H1 (cell line): ENCODE data around the gene TIMM29. TPM values are rescaled to one million over a fixed set of nuclear protein-coding genes. Genes with fewer than 3 reads are reported as not detected.

ENCODE experiments used
- CTCF ChIA-PET: fragments of 300-600 bp; sonication (Branson Sonifier 250); formaldehyde crosslinking; loops from one replicate; lab custom pipeline; 2021; ENCODE audit not compliant: partially characterized antibody; lab: Charles Lee
- POLR2A ChIA-PET: fragments of 300-600 bp; sonication (Branson Sonifier 250); formaldehyde crosslinking; loops from one replicate; lab custom pipeline; 2021; ENCODE audit warnings: inconsistent platforms; ENCODE audit not compliant: partially characterized antibody; lab: Charles Lee
- DNase-seq, 2 experiments: peaks; one replicate each; pipeline versions ENCODE4 v3.0.0 to v3.0.0-alpha.2; 2010 to 2022; ENCODE audit warnings: low spot score in 2 of 2, low read depth in 1 of 2, mixed read lengths in 1 of 2
- FAIRE-seq: peaks from 2 replicates; lab custom pipeline; 2011; peaks lifted over from hg19 to GRCh38; lab: Jason Lieb, UNC
- H2AFZ ChIP-seq: 2 replicates; pipeline ENCODE4 v1.8.1; 2012; ENCODE audit warnings: low read length, inconsistent platforms
- H2AK5ac ChIP-seq: 2 replicates; pipeline ENCODE4 v1.6.1; 2013; ENCODE audit warnings: low read depth, low read length
- H2BK120ac ChIP-seq: replicated peaks from 2 replicates; pipeline ENCODE3; 2013; ENCODE audit warnings: low read depth, low read length, inconsistent platforms
- H2BK12ac ChIP-seq: 2 replicates; pipeline ENCODE4 v1.6.1; 2013; ENCODE audit warnings: low read depth, low read length
- H2BK15ac ChIP-seq: 2 replicates; pipeline ENCODE4 v1.6.1; 2013; ENCODE audit warnings: low read length
- H2BK20ac ChIP-seq: 2 replicates; pipeline ENCODE4 v1.6.1; 2013; ENCODE audit warnings: low read length
- H2BK5ac ChIP-seq: 2 replicates; pipeline ENCODE4 v1.6.1; 2013; ENCODE audit warnings: low read depth, low read length
- H3K14ac ChIP-seq: 2 replicates; pipeline ENCODE4 v1.6.1; 2013; ENCODE audit warnings: inconsistent platforms; ENCODE audit not compliant: insufficient read length
- H3K18ac ChIP-seq: 2 replicates; pipeline ENCODE4 v1.6.1; 2013; ENCODE audit warnings: low read length; ENCODE audit errors: extremely low read depth
- H3K23ac ChIP-seq: 2 replicates; pipeline ENCODE4 v1.6.1; 2013; ENCODE audit warnings: inconsistent platforms; ENCODE audit not compliant: insufficient read length
- H3K23me2 ChIP-seq: 2 replicates; pipeline ENCODE4 v1.6.1; 2013; ENCODE audit warnings: low read depth, low read length
- H3K27ac ChIP-seq: 2 replicates; pipeline ENCODE4 v1.6.1; 2011; ENCODE audit warnings: low read depth, low read length, inconsistent platforms
- H3K27me3 ChIP-seq, 4 experiments: replicated peaks in 1 of 4; 1 replicate in 1 of 4; 2 replicates in 3 of 4; pipeline versions ENCODE4 v1.6.1 to v1.8.1; 2011 to 2013; ENCODE audit warnings: low read length in 3 of 4, mild to moderate bottlenecking in 3 of 4, inconsistent platforms in 2 of 4, mixed read lengths in 2 of 4, moderate library complexity in 1 of 4; ENCODE audit not compliant: control insufficient read depth in 3 of 4, insufficient read depth in 3 of 4; ENCODE audit errors: extremely low read depth in 1 of 4
- H3K36me3 ChIP-seq, 4 experiments: 2 replicates each; pipeline versions ENCODE4 v1.6.1 to v1.8.1; 2011 to 2013; ENCODE audit warnings: mild to moderate bottlenecking in 4 of 4, low read length in 3 of 4, moderate library complexity in 2 of 4, control low read depth in 1 of 4, inconsistent platforms in 1 of 4; ENCODE audit not compliant: insufficient read depth in 4 of 4, control insufficient read depth in 2 of 4
- H3K4ac ChIP-seq: replicated peaks from 2 replicates; pipeline ENCODE3; 2013; ENCODE audit warnings: low read length, low read depth, mixed read lengths, inconsistent platforms; ENCODE audit not compliant: insufficient read length
- H3K4me1 ChIP-seq, 4 experiments: replicated peaks in 1 of 4; 1 replicate in 1 of 4; 2 replicates in 3 of 4; pipeline versions ENCODE4 v1.6.1 to v1.8.1; 2011 to 2013; ENCODE audit warnings: low read length in 3 of 4, inconsistent platforms in 2 of 4, mixed read lengths in 1 of 4; ENCODE audit not compliant: insufficient read depth in 4 of 4, control insufficient read depth in 3 of 4
- H3K4me2 ChIP-seq, 2 experiments: 2 replicates each; pipeline versions ENCODE4 v1.6.1 to v1.8.1; 2011 to 2013; ENCODE audit warnings: low read depth in 2 of 2, low read length in 2 of 2, control low read depth in 1 of 2, inconsistent platforms in 1 of 2, mild to moderate bottlenecking in 1 of 2; ENCODE audit not compliant: insufficient read depth in 1 of 2
- H3K4me3 ChIP-seq, 4 experiments: fragments of 200-600, 300-600 bp in 1 of 4; sonication (generic), shearing (Covaris generic), sonication (Bioruptor Twin) in 1 of 4; 2 replicates each; pipeline versions ENCODE4 v1.5.1 to v1.8.1; 2011 to 2016; ENCODE audit warnings: low read length in 4 of 4, low read depth in 3 of 4, control low read depth in 2 of 4, inconsistent platforms in 2 of 4, mild to moderate bottlenecking in 2 of 4, mixed read lengths in 1 of 4, moderate library complexity in 1 of 4; ENCODE audit not compliant: insufficient read depth in 2 of 4; ENCODE audit errors: extremely low read depth in 1 of 4
- H3K56ac ChIP-seq: replicated peaks from 2 replicates; pipeline ENCODE3; 2013; ENCODE audit warnings: low read depth, mild to moderate bottlenecking, mixed read lengths, low read length, inconsistent platforms; ENCODE audit not compliant: insufficient read length
- H3K79me1 ChIP-seq: 2 replicates; pipeline ENCODE4 v1.6.1; 2013; ENCODE audit warnings: low read depth, low read length, control low read depth
- H3K79me2 ChIP-seq, 2 experiments: 2 replicates each; pipeline versions ENCODE4 v1.6.1 to v1.8.1; 2012 to 2013; ENCODE audit warnings: low read length in 2 of 2, mild to moderate bottlenecking in 2 of 2, inconsistent platforms in 1 of 2; ENCODE audit not compliant: insufficient read depth in 2 of 2, control insufficient read depth in 1 of 2
- H3K9ac ChIP-seq, 4 experiments: replicated peaks in 1 of 4; 1 replicate in 1 of 4; 2 replicates in 3 of 4; pipeline versions ENCODE4 v1.6.1 to v1.8.1; 2011 to 2013; ENCODE audit warnings: low read depth in 3 of 4, low read length in 3 of 4, control low read depth in 2 of 4, mild to moderate bottlenecking in 2 of 4, moderate library complexity in 2 of 4, inconsistent platforms in 1 of 4; ENCODE audit errors: extremely low read depth in 1 of 4
- H3K9me3 ChIP-seq, 2 experiments: 2 replicates each; pipeline versions ENCODE4 v1.6.1 to v1.8.1; 2012 to 2013; ENCODE audit warnings: mild to moderate bottlenecking in 2 of 2, moderate library complexity in 2 of 2, control low read depth in 1 of 2, inconsistent platforms in 1 of 2, low read depth in 1 of 2, low read length in 1 of 2, mixed read lengths in 1 of 2; ENCODE audit not compliant: insufficient read depth in 2 of 2
- H4K20me1 ChIP-seq, 2 experiments: replicated peaks in 1 of 2; 2 replicates each; pipeline versions ENCODE3 to v1.8.1; 2011 to 2013; ENCODE audit warnings: inconsistent platforms in 2 of 2, low read length in 2 of 2, mild to moderate bottlenecking in 1 of 2; ENCODE audit not compliant: insufficient read depth in 2 of 2, control insufficient read depth in 1 of 2
- H4K5ac ChIP-seq: 2 replicates; pipeline ENCODE4 v1.6.1; 2013; ENCODE audit warnings: low read length, low read depth, mixed read lengths, inconsistent platforms; ENCODE audit not compliant: insufficient read length
- H4K8ac ChIP-seq: 2 replicates; pipeline ENCODE4 v1.8.0; 2013; ENCODE audit warnings: mild to moderate bottlenecking, moderate library complexity, low read length, inconsistent platforms; ENCODE audit not compliant: insufficient read depth; ENCODE audit errors: extremely low read depth
- H4K91ac ChIP-seq: replicated peaks from 2 replicates; pipeline ENCODE3; 2013; ENCODE audit warnings: low read length, mixed read lengths, inconsistent platforms; ENCODE audit not compliant: insufficient read length
- CBX5 ChIP-seq: fragments of 300-800, 300-1000 bp; sonication (generic); IDR thresholded peaks from 2 replicates; pipeline ENCODE4 v1.7.1; 2016; ENCODE audit warnings: antibody characterized with exemption, low read length, low read depth
- E2F6 ChIP-seq: IDR thresholded peaks from 2 replicates; pipeline ENCODE4 v1.6.1; 2012; ENCODE audit warnings: inconsistent platforms
- MAX ChIP-seq: IDR thresholded peaks from 2 replicates; pipeline ENCODE4 v1.6.1; 2012; ENCODE audit warnings: inconsistent platforms
- POLR2AphosphoS5 ChIP-seq: IDR thresholded peaks from 2 replicates; pipeline ENCODE4 v1.6.1; 2011; ENCODE audit warnings: low read depth, low read length
- POU5F1 ChIP-seq: IDR thresholded peaks from 2 replicates; pipeline ENCODE4 v1.6.1; 2011; ENCODE audit warnings: low read depth, mild to moderate bottlenecking, low read length, moderate library complexity
- RFX5 ChIP-seq: IDR thresholded peaks from 2 replicates; pipeline ENCODE4 v1.6.1; 2011; ENCODE audit warnings: low read depth, low read length, improper control_type of control experiment, borderline replicate concordance
- RXRA ChIP-seq: IDR thresholded peaks from 2 replicates; pipeline ENCODE4 v1.6.1; 2011; ENCODE audit warnings: low read depth, mild to moderate bottlenecking, low read length, moderate library complexity; ENCODE audit not compliant: insufficient read depth
- SIN3A ChIP-seq, 2 experiments: IDR thresholded peaks in 1 of 2; conservative IDR thresholded peaks in 1 of 2; 2 replicates each; pipeline ENCODE4 v1.6.1; 2011 to 2012; ENCODE audit warnings: low read length in 2 of 2, improper control_type of control experiment in 1 of 2, low read depth in 1 of 2, mild to moderate bottlenecking in 1 of 2
- SIX5 ChIP-seq: IDR thresholded peaks from 2 replicates; pipeline ENCODE4 v1.6.1; 2011; ENCODE audit warnings: mild to moderate bottlenecking, low read depth, low read length
- SP1 ChIP-seq: IDR thresholded peaks from 2 replicates; pipeline ENCODE4 v1.6.1; 2011; ENCODE audit warnings: low read depth, low read length
- ZNF274 ChIP-seq: IDR thresholded peaks from 2 replicates; pipeline ENCODE4 v1.7.0; 2012; ENCODE audit warnings: low read length, borderline replicate concordance; ENCODE audit errors: extremely low read depth
- WGBS, 2 experiments: shearing (Covaris generic) in 1 of 2; methylation state at CpG; one replicate each; pipeline versions ENCODE4 v1.1.6 to v1.1.7; 2013 to 2015; ENCODE audit warnings: low lambda C conversion rate in 2 of 2, mixed read lengths in 2 of 2, inconsistent platforms in 1 of 2, low coverage in 1 of 2, missing lambda C conversion rate in 1 of 2; ENCODE audit not compliant: insufficient replicate concordance in 2 of 2, insufficient coverage in 1 of 2, insufficient read length in 1 of 2; ENCODE audit errors: extremely low coverage in 1 of 2, missing lambda C conversion rate in 1 of 2; 5-methylcytosine and 5-hydroxymethylcytosine counted together
- polyA plus RNA-seq, 7 experiments: library from polyadenylated mRNA; depleted of rRNA in 3 of 7; stranded (reverse) in 5 of 7; unstranded in 2 of 7; fragments of >200 nt in 5 of 7; fragments of 200-250 nt in 2 of 7; gene quantifications; 1 replicate in 5 of 7; 2 replicates in 1 of 7; 4 replicates in 1 of 7; pipeline versions ENCODE4 v1.2.1 to v1.2.3, GENCODE V29; 2011 to 2013; ENCODE audit warnings: missing spikeins in 2 of 7, mixed read lengths in 2 of 7
- total RNA-seq: library from RNA; stranded (reverse); fragmentation: NEBNext Ultra II Directional; extraction: Animal tissue kit (Norgen Biotek cat#: 25700); gene quantifications from 2 replicates; pipeline ENCODE4 v1.2.1, GENCODE V29; 2021

Gene TIMM29
- total and polyA plus RNA-seq, 2 of the 8 experiments (the other 6 are each of a cell fraction or from before 2014, with no cell fraction given), result 15.9 to 24.0 TPM

- DNase-seq, result peak in 1 of 2 experiments; percentile 53
- Histone ChIP-seq H2BK12ac (0 out of 2 replicates have a peak overlapping the region, but pooled peaks have one; percentile 90), H2BK15ac (no peak overlapping the region), H3K4me3 (peak overlapping the region in 1 of 4 experiments; percentile 37; a peak in 2 of 8 replicates), H4K20me1 (peaks cover 0 to 12% of the 10 kb centered on the region in 2 experiments), H2BK20ac (0 out of 2 replicates have a peak overlapping the region, but pooled peaks have one; percentile 75), H3K14ac (no peak overlapping the region), H3K23ac (no peak overlapping the region), H3K18ac (peak overlapping the region; percentile 93), H3K79me1 (peaks cover 25% of the 10 kb centered on the region), H3K9ac (peak overlapping the region in 3 of 4 experiments; percentile 16 to 38 (median 38); a peak in 2 of 7 replicates), H4K91ac (peak overlapping the region; percentile 97), H3K9me3 (no peaks in the 10 kb centered on the region), H4K5ac (peak overlapping the region; percentile 70), H3K27me3 (no peaks in the 10 kb centered on the region), H2AFZ (no peak overlapping the region), H3K36me3 (no peaks in the 10 kb centered on the region), H3K56ac (no peak overlapping the region), H3K23me2 (no peaks in the 10 kb centered on the region), H3K4ac (no peak overlapping the region), H2AK5ac (peak overlapping the region; percentile 97; the same call in 1 of the 2 replicates), H3K79me2 (peaks cover 0 to 71% of the 10 kb centered on the region in 2 experiments; a peak in 2 of 4 replicates), H2BK120ac (peak overlapping the region; percentile 36), H4K8ac (peak overlapping the region; percentile 46), H3K27ac (peak overlapping the region; percentile 73; the same call in 1 of the 2 replicates), H2BK5ac (peak overlapping the region; percentile 95; the same call in 1 of the 2 replicates), H3K4me2 (peak overlapping the region; percentile 56 to 61), H3K4me1 (peaks cover 22 to 51% (median 41%) of the 10 kb centered on the region in 4 experiments)
- WGBS, 2 experiments, result 16% methylated on average over 13 of the region's 13 CpGs; no CpG with 5 or more reads in 1 of the 2 experiments
- POLR2A ChIA-PET, result interaction anchor here (0.6 to 6.8 kb wide), 14 partner anchors 9 to 175 kb away, joined by 3 to 72 read pairs (median 5); partner anchors contain the start of genes CARM1 and TMED1
- CTCF ChIA-PET, result interaction anchor here (0.6 to 11.7 kb wide), 19 partner anchors 9 to 176 kb away, joined by 3 to 103 read pairs (median 3); partner anchors contain the start of genes CARM1 and TMED1
- FAIRE-seq, result peak; percentile 13
- TF ChIP-seq RFX5 (no peak), E2F6 (peak; percentile 72), ZNF274 (no peak), POU5F1 (no peak), RXRA (no peak), POLR2AphosphoS5 (no peak), SIX5 (no peak), MAX (peak; percentile 70), SP1 (0 out of 2 replicates have a peak, but pooled peaks have one; percentile 19), SIN3A (conservative IDR thresholded peaks at IDR 0.05 in 1 of 2, IDR thresholded peaks at IDR 0.05 in 1 of 2; ENCODE audit: low read depth in 1 of 2, low read length in 2 of 2) (0 out of 4 replicates have a peak, but pooled peaks of 1 of the 2 experiments have one; percentile 50), CBX5 (no peak)
Observed at GRCh38 chr19:10888421-10888866, 40.2 kb upstream of the TIMM29 start.
